ENCODE data around the gene ANKRD9. TPM values are rescaled to one million over a fixed set of nuclear protein-coding genes. Genes with fewer than 3 reads are reported as not detected.

The ANKRD9 gene
- total and polyA plus RNA-seq, 2 experiments from 2014 or later, result 17.3 to 95.9 TPM

GRCh38 chr14:102495491-102496330 is 13.9 kb downstream of the ANKRD9 start (continued):
- TF ChIP-seq REST (IDR thresholded peaks at IDR 0.05; ENCODE audit: unreplicated experiment), result no peak
- no peak for TF ChIP-seq JUNB (IDR thresholded peaks at IDR 0.05; ENCODE audit: unreplicated experiment)
- no peak for TF ChIP-seq EZH2 (IDR thresholded peaks at IDR 0.05; ENCODE audit: low read depth, unreplicated experiment)
- TF ChIP-seq POLR2AphosphoS5 (IDR thresholded peaks at IDR 0.05; ENCODE audit: low read depth), result no peak

- no peak overlapping the region for H3K27ac Mint-ChIP-seq
- no peaks in the 10 kb centered on the region; the same call in 2 of the 3 replicates for H3K9me3 Mint-ChIP-seq
- H3K4me3 Mint-ChIP-seq, result no peak overlapping the region
- H3K27me3 Mint-ChIP-seq (ENCODE audit: insufficient read depth, low read depth, poor library complexity), result peaks cover 16% of the 10 kb centered on the region
- H4K20me1 ChIP-seq (replicated peaks; ENCODE audit: insufficient read depth), result no peaks in the 10 kb centered on the region
- no peaks in the 10 kb centered on the region for H3K4me1 ChIP-seq (ENCODE audit: insufficient read depth)
- H3K36me3 Mint-ChIP-seq (ENCODE audit: low read depth), result no peaks in the 10 kb centered on the region; the same call in 2 of the 3 replicates
- H3K4me3 ChIP-seq, result no peak overlapping the region
- ATAC-seq (no peak), DNase-seq (ENCODE audit: low spot score) (no peak)
- H3K4me2 ChIP-seq, result no peak overlapping the region
- no peaks in the 10 kb centered on the region for H3K36me3 ChIP-seq (ENCODE audit: insufficient read depth)
- no peaks in the 10 kb centered on the region for H3K9me2 ChIP-seq (ENCODE audit: insufficient read depth)
- no peaks in the 10 kb centered on the region for H3K79me2 ChIP-seq (replicated peaks; ENCODE audit: insufficient read depth)
- H3K27ac ChIP-seq (ENCODE audit: low read depth), result no peak overlapping the region
- H2AFZ ChIP-seq, result no peak overlapping the region
- H3K4me1 Mint-ChIP-seq, result no peaks in the 10 kb centered on the region; the same call in 2 of the 3 replicates
- 0 out of 2 replicates have a peak, but pooled peaks cover 6% of the 10 kb centered on the region for H3F3A ChIP-seq (replicated peaks; ENCODE audit: low read depth)
- H3K27me3 ChIP-seq (ENCODE audit: insufficient read depth), result no peaks in the 10 kb centered on the region
- TF ChIP-seq ZNF114 (CRISPR knock-in tag; IDR thresholded peaks at IDR 0.05), result no peak
- no peak for TF ChIP-seq CTCF (conservative IDR thresholded peaks at IDR 0.05; ENCODE audit: low read depth in 2 of 2)
- no peak for TF ChIP-seq ZNF462 (CRISPR knock-in tag; IDR thresholded peaks at IDR 0.05)
- TF ChIP-seq REST (IDR thresholded peaks at IDR 0.05; ENCODE audit: unreplicated experiment), result no peak
- TF ChIP-seq EZH2phosphoT487 (IDR thresholded peaks at IDR 0.05; ENCODE audit: unreplicated experiment), result no peak
Observed at GRCh38 chr14:102493585-102493984, 16.0 kb downstream of the ANKRD9 start.

Data from GM23338 (cell line).